COLO668 (cell line): ENCODE measurements around the gene CBFA2T2.
"Not testable (repeated sequence)": the region's sequence is repeated elsewhere in the genome, so short reads cannot be mapped to it uniquely, and the experiment has no call there.

Source experiments
- DNase-seq: peaks from one replicate; lab custom pipeline; 2025; ENCODE audit not compliant: unreplicated experiment; lab: John Stamatoyannopoulos, UW

Gene CBFA2T2

DNA sequence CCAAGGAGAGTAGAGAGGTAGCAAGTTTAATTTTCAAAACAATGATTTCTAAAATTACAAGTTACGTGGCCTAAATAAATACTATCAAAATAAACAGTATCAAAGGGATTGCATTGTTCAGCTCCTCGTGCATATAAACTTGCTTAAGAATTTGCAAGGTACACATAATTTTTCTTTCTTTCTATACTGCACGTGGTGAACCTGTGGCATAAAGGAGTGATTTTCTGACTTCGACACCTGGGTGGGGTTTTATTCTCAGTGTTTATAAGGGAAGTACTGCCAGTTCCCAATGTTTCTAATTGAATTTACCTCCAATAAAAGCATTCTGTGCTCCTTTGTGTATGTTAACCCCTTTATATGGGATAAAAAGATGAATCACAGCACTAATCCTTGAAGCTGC, 122.1 kb downstream of the CBFA2T2 start:
- no peak for DNase-seq

DNA sequence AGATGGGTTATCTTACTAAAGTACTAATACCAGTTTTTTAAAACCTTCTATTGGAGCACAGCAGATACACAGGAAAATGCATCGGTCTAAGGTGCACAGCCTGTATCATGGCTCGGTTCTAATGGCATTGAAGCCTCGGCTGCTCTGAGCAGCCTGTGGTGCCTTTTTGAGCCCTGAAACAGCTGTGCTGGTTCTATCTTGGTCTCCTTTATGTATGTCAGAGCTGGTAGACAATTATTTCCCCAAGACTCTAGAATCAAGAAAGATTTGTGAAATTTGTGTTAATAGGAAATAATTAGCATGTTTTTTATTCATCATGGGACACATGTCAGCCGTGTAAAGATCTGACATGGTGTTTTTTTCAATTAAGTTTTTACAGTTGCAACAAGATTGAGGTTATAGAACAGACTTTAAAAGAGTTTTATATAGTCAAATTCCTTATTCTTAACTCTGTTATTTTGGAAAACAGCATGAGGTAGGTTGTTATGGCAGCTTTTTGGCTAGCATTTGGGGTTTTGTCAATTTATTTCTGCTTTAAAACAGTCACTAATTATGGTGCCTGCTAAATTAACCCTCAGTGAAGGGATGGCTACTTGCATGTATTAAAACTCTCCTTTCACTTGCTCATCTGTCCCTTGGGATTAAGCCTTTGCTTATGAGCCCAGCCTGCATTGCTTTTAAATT, 132.0 kb downstream of the CBFA2T2 start:
- DNase-seq: no peak

GRCh38 chr20:33622705-33623365, 132.9 kb downstream of the CBFA2T2 start:
- DNase-seq: no peak

- no peak for DNase-seq
Measured at GRCh38 chr20:33624399-33624798, 134.5 kb downstream of the CBFA2T2 start.

DNA sequence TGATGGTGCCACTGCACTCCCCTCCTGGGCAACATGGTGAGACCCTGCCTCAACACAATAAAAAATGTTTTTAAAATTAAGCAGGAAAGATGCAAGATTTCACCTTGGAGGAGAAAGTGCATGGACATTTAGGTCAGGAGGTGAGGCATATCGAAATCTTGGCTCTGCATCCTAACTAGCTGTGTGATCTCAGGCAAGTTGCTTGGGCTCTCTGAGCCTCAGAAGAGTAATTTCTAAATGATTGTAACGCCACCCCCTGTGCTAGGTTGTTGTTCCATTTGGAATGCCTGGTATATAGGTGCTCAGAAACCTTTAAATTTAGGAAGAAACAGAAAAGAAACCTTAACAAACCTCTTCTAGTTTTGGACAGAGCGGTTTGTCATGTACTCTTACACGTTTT, 136.3 kb downstream of the CBFA2T2 start:
- DNase-seq: no peak

DNA sequence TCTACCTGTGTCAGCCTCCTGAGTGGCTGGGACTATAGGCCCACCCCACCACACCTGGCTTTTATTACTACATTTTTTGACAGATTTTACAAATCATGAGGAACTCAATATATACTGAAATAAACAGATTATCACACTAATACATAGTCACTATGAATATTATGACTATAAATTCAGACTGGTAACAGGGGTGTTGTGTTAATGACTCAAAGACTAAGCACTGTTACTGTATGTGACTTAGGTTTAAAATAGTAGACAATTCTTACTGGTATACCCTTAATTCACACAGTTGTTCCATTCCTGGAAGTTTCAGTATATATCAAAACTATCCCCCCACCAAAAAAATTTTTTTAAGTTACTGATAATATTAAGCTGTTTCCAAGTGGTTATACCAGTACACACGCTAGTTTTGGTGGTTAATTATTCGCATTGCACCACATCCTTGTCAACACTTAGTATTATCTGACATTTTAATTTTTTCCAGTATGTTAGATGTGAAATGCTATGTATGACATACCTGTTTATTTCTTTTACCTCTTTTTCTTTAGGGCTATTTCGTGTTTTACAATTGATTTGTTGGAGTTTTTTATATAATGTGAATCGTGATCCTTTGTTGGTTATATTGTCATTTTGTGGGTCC, 137.8 kb downstream of the CBFA2T2 start:
- no peak for DNase-seq

- DNase-seq: no peak
Measured at GRCh38 chr20:33629533-33629932, 139.6 kb downstream of the CBFA2T2 start.

DNA sequence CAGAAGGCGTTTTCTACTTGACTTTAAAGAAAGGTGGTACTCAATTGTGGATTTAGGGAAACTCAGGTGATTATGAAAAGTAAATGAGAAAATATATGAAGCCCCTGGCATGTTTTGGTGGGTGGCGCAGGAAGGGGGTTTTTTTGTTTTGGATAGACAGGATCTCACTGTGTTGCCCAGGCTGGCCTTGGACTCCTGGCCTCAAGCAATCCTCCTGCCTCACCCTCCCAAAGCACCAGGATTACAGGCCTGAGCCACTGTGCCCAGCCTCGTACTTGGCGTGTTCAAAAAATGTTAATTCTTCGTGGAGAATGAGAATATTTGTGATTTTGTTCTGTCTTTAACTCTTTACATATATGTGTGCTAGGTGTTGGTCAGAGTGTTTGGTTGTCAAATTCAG, 140.1 kb downstream of the CBFA2T2 start:
- DNase-seq: no peak

- DNase-seq: no peak
Measured at GRCh38 chr20:33630507-33630906, 140.6 kb downstream of the CBFA2T2 start.

- not testable (repeated sequence) for DNase-seq
Measured at GRCh38 chr20:33631910-33632309, 142.0 kb downstream of the CBFA2T2 start.

DNA sequence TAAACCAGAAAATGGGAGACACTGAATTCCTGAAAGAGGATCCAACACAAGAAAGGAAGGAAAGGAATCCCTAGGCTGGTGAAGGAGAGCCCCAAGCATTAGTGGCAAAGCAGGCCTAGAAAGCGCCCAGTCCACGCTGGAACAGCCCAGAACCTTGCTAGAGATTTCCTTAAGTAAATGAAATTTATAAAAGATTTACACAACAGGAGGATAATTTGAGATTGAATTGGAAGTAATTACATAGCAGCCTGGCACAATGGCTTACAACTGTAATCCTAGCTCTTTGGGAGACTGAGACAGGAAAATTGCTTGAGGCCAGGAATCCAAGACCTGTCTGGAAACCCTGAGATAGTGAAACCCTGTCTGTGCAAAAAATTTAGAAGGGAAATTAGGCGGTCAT, 145.4 kb downstream of the CBFA2T2 start:
- DNase-seq: no peak

DNA sequence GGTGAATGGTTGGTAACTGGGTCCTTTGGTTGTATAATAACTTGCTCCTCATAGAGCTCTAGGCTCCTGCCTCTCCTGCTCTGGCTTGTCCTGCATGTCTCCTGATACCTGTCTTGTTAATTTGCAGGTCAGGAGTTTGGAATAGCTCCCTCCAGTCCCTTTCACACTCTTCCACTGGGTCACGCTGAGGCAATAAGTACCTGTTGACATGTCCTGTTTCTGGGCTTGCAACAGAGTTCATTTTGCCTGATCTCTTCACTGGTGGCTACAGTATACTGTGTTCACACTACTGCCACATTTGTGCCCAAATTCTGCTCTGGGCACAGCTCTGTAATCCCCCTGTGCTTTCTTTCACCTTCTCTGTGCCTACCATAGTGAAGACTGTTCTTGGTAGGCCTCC, 146.9 kb downstream of the CBFA2T2 start:
- DNase-seq: no peak

DNA sequence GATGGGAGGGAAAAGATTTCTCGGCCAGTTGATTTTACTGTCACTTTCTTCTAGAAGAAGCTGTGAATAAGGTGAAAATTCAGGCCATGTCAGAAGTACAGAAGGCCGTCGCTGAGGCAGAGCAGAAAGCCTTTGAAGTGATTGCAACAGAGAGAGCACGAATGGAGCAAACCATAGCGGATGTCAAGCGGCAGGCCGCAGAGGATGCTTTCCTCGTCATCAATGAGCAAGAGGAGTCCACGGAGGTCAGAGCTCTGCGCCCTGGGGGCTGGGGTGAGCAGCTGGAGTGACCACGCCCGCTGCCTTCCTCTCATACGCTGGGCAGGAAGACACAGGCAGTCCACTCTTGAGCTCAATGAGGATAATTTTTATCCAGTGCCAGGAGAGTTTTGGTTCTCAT, 150.4 kb downstream of the CBFA2T2 start:
- DNase-seq: no peak

DNA sequence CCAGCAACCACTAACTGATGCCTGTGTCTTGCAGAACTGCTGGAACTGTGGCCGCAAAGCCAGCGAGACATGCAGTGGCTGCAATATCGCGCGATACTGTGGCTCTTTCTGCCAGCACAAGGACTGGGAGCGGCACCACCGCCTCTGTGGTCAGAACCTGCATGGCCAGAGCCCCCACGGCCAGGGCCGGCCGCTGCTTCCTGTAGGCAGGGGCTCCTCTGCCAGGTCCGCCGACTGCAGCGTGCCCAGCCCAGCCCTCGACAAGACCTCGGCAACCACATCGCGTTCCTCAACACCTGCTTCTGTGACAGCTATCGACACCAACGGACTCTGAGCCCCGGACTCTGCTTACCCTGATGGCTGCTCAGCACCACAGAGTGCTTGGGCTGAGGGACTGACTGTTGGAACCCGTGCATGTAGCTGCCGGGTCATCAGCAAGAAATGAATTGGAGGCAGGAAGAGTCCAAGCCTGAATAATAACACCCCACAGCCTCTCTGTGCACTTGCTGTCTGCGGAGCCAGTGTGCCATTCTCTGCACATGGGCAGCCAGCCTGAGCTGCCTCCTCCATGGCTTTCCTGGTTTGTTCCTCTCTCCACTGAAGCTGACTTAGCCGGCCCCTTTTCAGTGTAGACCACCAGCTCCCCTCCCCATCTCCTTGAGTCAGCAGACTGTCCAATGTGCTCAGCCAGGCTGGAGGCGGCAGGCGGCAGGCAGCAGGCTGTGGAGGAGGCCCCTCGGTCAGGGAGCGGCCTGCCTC, 154.6 kb downstream of the CBFA2T2 start:
- no peak for DNase-seq

DNA sequence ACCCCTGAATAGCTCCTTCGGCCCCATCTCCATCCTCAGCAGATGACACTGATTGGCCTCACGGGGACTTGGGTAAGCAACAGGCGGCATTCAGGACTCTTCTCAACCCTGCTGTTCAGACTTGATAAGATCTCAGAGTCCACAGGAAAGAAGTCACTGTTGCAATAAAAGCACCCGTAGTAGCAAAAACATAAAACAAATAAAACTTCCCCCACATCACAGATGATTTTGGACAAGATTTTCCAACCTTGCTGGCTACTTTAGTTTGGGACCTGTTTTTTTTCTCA, 155.1 kb downstream of the CBFA2T2 start:
- DNase-seq: no peak

- DNase-seq: no peak
Measured at GRCh38 chr20:33645396-33645795, 155.5 kb downstream of the CBFA2T2 start.

GRCh38 chr20:33646191-33646590, 156.3 kb downstream of the CBFA2T2 start:
- no peak for DNase-seq

DNA sequence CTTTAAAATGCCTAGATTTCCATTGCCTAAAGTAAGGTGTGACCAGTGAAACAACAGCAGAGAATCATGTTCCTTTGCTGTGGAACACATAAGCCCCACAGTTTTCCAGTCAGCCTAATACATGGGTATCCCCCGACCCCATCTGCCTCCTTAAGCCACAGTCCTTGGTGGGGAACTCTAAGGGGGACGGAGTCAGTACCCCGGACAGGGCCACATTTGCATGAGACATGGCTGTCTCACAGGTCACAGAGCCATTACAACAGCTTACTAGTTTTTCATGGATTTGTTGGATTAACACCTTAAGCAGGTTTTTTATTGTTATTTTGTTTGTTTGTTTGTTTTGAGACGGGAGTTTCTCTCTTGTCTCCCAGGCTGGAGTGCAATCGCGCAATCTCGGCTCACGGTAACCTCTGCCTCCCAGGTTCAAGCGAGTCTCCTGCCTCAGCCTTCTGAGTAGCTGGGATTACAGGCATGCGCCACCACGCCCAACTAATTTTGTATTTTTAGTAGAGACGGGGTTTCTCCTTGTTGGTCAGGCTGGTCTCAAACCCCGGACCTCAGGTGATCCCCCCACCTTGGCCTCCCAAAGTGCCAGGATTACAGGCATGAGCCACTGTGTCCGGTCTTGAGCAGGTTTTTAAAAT, 157.2 kb downstream of the CBFA2T2 start:
- DNase-seq: not testable (repeated sequence)

DNA sequence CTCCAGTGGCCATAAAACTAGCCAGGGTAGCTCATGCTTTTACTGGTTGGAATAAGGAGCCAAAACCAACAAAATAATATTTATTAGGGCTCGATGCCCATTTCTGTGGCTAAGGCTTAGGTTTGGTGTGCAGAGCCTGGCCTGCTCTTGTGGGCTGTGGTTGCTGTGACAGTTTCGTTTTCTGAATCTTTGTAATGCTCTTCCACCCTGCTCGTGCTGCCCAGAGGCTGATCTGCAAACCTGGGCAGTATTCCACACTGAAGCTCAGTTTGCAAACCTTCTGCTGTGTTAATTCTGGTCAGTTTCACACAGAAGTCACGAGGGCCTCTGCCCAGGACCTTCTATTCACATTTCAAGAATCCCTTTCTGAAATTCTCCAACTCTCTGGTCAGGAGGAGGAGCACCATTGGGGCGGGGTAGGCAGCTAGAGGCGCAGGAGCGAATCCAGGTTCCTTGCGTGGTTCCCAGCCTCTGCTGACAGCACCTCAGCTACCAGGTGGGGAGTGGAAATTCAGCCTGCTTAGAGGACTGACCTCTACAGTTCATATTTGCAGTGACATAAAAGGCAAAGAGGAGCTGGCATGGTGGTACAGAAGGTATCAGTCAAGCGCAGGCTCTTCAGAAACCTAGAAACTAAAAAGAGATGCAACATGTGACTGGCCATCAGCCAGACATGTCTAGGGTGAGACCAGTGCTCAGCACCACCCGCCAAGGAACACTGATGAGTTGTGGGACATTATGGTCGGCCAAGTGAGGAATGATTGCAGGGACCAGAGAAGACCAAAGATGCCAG, 157.9 kb downstream of the CBFA2T2 start:
- no peak for DNase-seq

GRCh38 chr20:33648396-33649004, 158.6 kb downstream of the CBFA2T2 start:
- no peak for DNase-seq
